Adrenal gland (tissue), 12 donors: ENCODE results near the gene FOXS1. TPM values are rescaled to one million over a fixed set of nuclear protein-coding genes. Genes with fewer than 3 reads are reported as not detected.
"Not testable (repeated sequence)": the region's sequence is repeated elsewhere in the genome, so short reads cannot be mapped to it uniquely, and the experiment has no call there.

Experiments
- DNase-seq, 7 donors: peaks; one replicate each; pipeline ENCODE4 v3.0.0-alpha.2; 2019 to 2020
- H3K27ac ChIP-seq, 5 donors: fragments of 200-600 bp; sonication (generic) in 4 of 5; 1 replicate in 3 of 5; 2 replicates in 2 of 5; pipeline versions ENCODE4 v1.5.1 to v1.8.0; 2016 to 2020; ENCODE audit warnings: mild to moderate bottlenecking in 1 of 5
- H3K27me3 ChIP-seq: fragments of 200-600 bp; 2 replicates; pipeline ENCODE4 v1.8.0; 2021
- H3K36me3 ChIP-seq, 2 donors: fragments of 200-600 bp; replicated peaks in 1 of 2; 1 replicate in 1 of 2; 2 replicates in 1 of 2; pipeline versions ENCODE4 v1.5.1 to v1.8.0; 2018 to 2022
- H3K4me1 ChIP-seq, 2 donors: fragments of 200-600 bp; replicated peaks in 1 of 2; 1 replicate in 1 of 2; 2 replicates in 1 of 2; pipeline versions ENCODE4 v1.5.1 to v1.8.0; 2018 to 2021
- H3K4me3 ChIP-seq, 4 donors: fragments of 200-600 bp; sonication (generic) in 3 of 4; one replicate each; pipeline ENCODE4 v1.5.1; 2016 to 2018
- H3K9me3 ChIP-seq, 3 donors: fragments of 200-600 bp; sonication (generic) in 1 of 3; replicated peaks in 1 of 3; 1 replicate in 2 of 3; 2 replicates in 1 of 3; pipeline versions ENCODE4 v1.5.1 to v1.8.0; 2016 to 2021
- CTCF ChIP-seq, 6 experiments: fragments of 450-650 bp in 4 of 6; fragments of 200-600 bp in 2 of 6; sonication (generic) in 1 of 6; IDR thresholded peaks; 1 replicate in 5 of 6; 2 replicates in 1 of 6; pipeline versions ENCODE4 v1.5.1 to v1.8.0; 2016 to 2021; ENCODE audit warnings: antibody characterized with exemption in 6 of 6, mild to moderate bottlenecking in 2 of 6, moderate library complexity in 1 of 6
- POLR2A ChIP-seq, 2 donors: fragments of 450-650 bp; IDR thresholded peaks; one replicate each; pipeline ENCODE4 v1.6.1; 2017; ENCODE audit warnings: antibody characterized with exemption in 2 of 2, mild to moderate bottlenecking in 2 of 2, moderate library complexity in 1 of 2
- WGBS, 4 donors: extraction: QIAGEN DNeasy Blood & Tissue Kit in 2 of 4; methylation state at CpG; one replicate each; pipeline versions ENCODE4 v1.1.5 to v1.1.7; 2013 to 2017; 5-methylcytosine and 5-hydroxymethylcytosine counted together
- intact Hi-C, 2 donors: fragments of 100-400 bp; cut with DNase I; formaldehyde crosslinking; loops; one replicate each; pipeline versions ENCODE4 v1.14.1 to v1.15.0; 2022 to 2023
- polyA plus RNA-seq, 3 donors: library from polyadenylated mRNA; stranded (reverse); fragments of 200-250 nt in 2 of 3; fragments of 350-450 nt in 1 of 3; fragmentation: Illumina TruSeq in 1 of 3; extraction: RNeasy Lipid Tissue Mini Kit (QIAGEN cat#74804) in 1 of 3; gene quantifications; one replicate each; pipeline ENCODE4 v1.2.3, GENCODE V29; 2013 to 2014
- total RNA-seq, 9 donors: library from RNA; depleted of rRNA in 4 of 9; stranded (reverse); fragments of >200 nt in 4 of 9; fragments of 120-200 nt in 1 of 9; fragmentation: NEBNext Ultra II Directional in 1 of 9; extraction: Animal tissue kit (Norgen Biotek cat#: 25700) in 1 of 9; gene quantifications; one replicate each; pipeline versions ENCODE4 v1.1.0 to v1.2.4, GENCODE V29; 2013 to 2023
- donor health status: healthy with polysubstance abuse.
- donor health status: Bipolar disorder and iron deficiency.
- donor health status: DM: yes; HTN: yes; CAD: no.
- donor health status: DM: no; HTN: no; CAD: no.
- donor health status: DM: no; HTN: no; CAD: no.
- donor health status: DM: yes; HTN: yes; CAD: no.

Gene FOXS1
- total and polyA plus RNA-seq, 12 donors = 0.22 to 6.0 (median 2.0) TPM

- H3K36me3 ChIP-seq = no peaks in the 10 kb centered on the region
Observed at GRCh38 chr20:31830406-31830981, 14.9 kb downstream of the FOXS1 start.

GRCh38 chr20:31829731-31830130 lies 15.7 kb downstream of the FOXS1 start:
- Histone ChIP-seq H3K4me1 (no peaks in the 10 kb centered on the region), H3K9me3 (no peaks in the 10 kb centered on the region), H3K27ac (no peak overlapping the region), H3K27me3 (no peaks in the 10 kb centered on the region), H3K36me3 (no peaks in the 10 kb centered on the region), H3K4me3 (no peak overlapping the region)
- intact Hi-C loops = loop anchor here in 1 of 2 donors (10.0 kb wide), 1 partner anchor 195 kb away; no protein-coding TSS in a partner anchor
- 82 to 90% (median 86%) methylated on average over 2 to 6 of the region's 6 CpGs for WGBS, 4 donors
- TF ChIP-seq CTCF (IDR thresholded peaks at IDR 0.05) (no peak), POLR2A (IDR thresholded peaks at IDR 0.05) (no peak)
- DNase-seq = no peak

More at GRCh38 chr20:31830406-31830981, 14.9 kb downstream of the FOXS1 start:
- TF ChIP-seq CTCF (IDR thresholded peaks at IDR 0.05) = no peak
- no peak for TF ChIP-seq POLR2A (IDR thresholded peaks at IDR 0.05)
- no peak for DNase-seq
- intact Hi-C loops = no loop called here
- Histone ChIP-seq H3K27me3 (no peaks in the 10 kb centered on the region), H3K4me1 (no peaks in the 10 kb centered on the region), H3K27ac (no peak overlapping the region), H3K9me3 (no peaks in the 10 kb centered on the region), H3K4me3 (no peak overlapping the region)
- 83 to 88% (median 86%) methylated on average over 5 to 8 of the region's 8 CpGs for WGBS, 4 donors

- not testable (repeated sequence) for H3K27me3 ChIP-seq, H3K36me3 ChIP-seq, H3K27ac ChIP-seq, H3K4me1 ChIP-seq, H3K9me3 ChIP-seq, H3K4me3 ChIP-seq, DNase-seq
- intact Hi-C loops = loop anchor here in 1 of 2 donors (10.0 kb wide), 1 partner anchor 197 kb away; no protein-coding TSS in a partner anchor
- WGBS, 4 donors = 87 to 92% (median 91%) methylated on average over 11 of the region's 11 CpGs
Observed at GRCh38 chr20:31828016-31828415, 17.4 kb downstream of the FOXS1 start.

GRCh38 chr20:31827059-31827458 lies 18.3 kb downstream of the FOXS1 start:
- peaks cover 0 to 3% of the 10 kb centered on the region in 2 donors for H3K4me1 ChIP-seq
- no peaks in the 10 kb centered on the region for H3K27me3 ChIP-seq
- no peak for DNase-seq
- WGBS, 4 donors = 55 to 76% (median 65%) methylated on average over 2 of the region's 2 CpGs
- TF ChIP-seq CTCF (IDR thresholded peaks at IDR 0.05) (no peak), POLR2A (IDR thresholded peaks at IDR 0.05) (no peak)
- H3K36me3 ChIP-seq = no peaks in the 10 kb centered on the region
- intact Hi-C loops = loop anchor here in 1 of 2 donors (10.0 kb wide), 1 partner anchor 198 kb away; no protein-coding TSS in a partner anchor
- H3K9me3 ChIP-seq = no peaks in the 10 kb centered on the region
- H3K27ac ChIP-seq = no peak overlapping the region
- H3K4me3 ChIP-seq = no peak overlapping the region

GRCh38 chr20:31826074-31826473 lies 19.3 kb downstream of the FOXS1 start:
- DNase-seq = no peak
- no peaks in the 10 kb centered on the region for H3K36me3 ChIP-seq
- intact Hi-C loops = loop anchor here in 1 of 2 donors (10.0 kb wide), 1 partner anchor 199 kb away; no protein-coding TSS in a partner anchor
- H3K27ac ChIP-seq = no peak overlapping the region
- H3K4me1 ChIP-seq = peaks cover 0 to 3% of the 10 kb centered on the region in 2 donors
- TF ChIP-seq POLR2A (IDR thresholded peaks at IDR 0.05) = no peak
- TF ChIP-seq CTCF (IDR thresholded peaks at IDR 0.05) = no peak
- no peaks in the 10 kb centered on the region for H3K27me3 ChIP-seq
- 83 to 87% (median 86%) methylated on average over 5 of the region's 5 CpGs for WGBS, 4 donors
- H3K9me3 ChIP-seq = no peaks in the 10 kb centered on the region
- H3K4me3 ChIP-seq = no peak overlapping the region
